GM12872 (cell line): Measurements from ENCODE around the gene THUMPD2.

Source experiments
- CTCF ChIP-seq: IDR thresholded peaks from 3 replicates; pipeline ENCODE4 v1.5.1; 2011; ENCODE audit warnings: low read depth, mild to moderate bottlenecking, low read length, moderate library complexity; ENCODE audit not compliant: insufficient read depth

The THUMPD2 gene

GRCh38 chr2:39723946-39724827, 54.9 kb downstream of the THUMPD2 start:
- no peak for TF ChIP-seq CTCF

DNA sequence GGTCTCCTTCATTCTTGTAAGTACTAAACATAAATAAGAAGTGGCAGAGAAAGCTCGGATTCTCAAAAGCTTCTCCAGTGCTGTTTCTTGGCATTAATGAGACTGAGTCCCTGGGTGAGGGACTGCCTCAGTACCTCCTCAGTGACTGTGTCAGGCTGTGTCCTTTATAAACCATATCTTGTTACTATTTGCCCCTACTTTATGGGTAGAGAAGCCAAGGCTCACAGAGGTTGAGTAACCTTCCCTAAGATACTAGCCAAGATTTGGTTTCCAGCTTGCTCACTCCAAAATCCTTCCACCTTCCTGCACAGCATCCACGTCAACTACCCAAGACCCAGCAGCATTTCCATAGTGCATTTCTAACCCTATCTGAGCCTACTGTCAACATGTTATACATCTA, 55.6 kb downstream of the THUMPD2 start:
- TF ChIP-seq CTCF = no peak

- no peak for TF ChIP-seq CTCF
These were observed 58.1 kb downstream of the THUMPD2 start for GRCh38 chr2:39720970-39721369.

GRCh38 chr2:39719317-39719716, 59.7 kb downstream of the THUMPD2 start:
- TF ChIP-seq CTCF = no peak

- TF ChIP-seq CTCF = no peak
These were observed 60.6 kb downstream of the THUMPD2 start for GRCh38 chr2:39718483-39718882.

DNA sequence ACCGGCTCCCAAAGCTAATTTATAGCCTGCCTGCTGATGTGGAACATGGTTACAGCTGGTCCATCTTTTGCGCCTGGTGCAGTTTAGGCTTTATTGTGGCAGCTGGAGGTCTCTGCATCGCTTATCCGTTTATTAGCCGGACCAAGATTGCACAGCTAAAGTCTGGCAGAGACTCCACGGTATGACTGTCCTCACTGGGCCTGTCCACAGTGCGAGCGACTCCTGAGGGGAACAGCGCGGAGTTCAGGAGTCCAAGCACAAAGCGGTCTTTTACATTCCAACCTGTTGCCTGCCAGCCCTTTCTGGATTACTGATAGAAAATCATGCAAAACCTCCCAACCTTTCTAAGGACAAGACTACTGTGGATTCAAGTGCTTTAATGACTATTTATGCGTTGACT, 62.0 kb downstream of the THUMPD2 start:
- TF ChIP-seq CTCF = no peak

DNA sequence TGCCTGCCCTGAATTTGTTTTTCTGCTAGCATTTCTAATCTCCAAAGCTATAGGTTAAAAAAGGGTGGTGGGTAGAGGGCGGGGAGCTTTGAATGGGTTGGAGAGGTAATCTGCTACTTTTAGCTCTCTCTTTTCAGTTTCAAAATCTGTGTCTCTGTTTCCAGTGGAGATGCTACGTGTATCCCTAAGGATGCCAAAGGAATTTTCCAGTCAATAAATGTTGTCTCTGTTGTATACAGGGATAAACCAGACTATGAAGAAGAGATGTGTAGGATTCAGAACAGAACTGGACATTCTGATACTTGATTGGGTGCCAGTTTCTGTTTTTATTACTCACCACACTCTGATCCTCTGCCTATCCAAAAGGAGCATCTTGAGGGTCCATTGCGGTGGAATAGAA, 63.2 kb downstream of the THUMPD2 start:
- TF ChIP-seq CTCF = no peak
